Smooth muscle cell (in vitro differentiated cells): ENCODE results near the gene TDRD1. TPM values are rescaled to one million over a fixed set of nuclear protein-coding genes. Genes with fewer than 3 reads are reported as not detected.

Source experiments
- DNase-seq: peaks from one replicate; lab custom pipeline; 2025; ENCODE audit not compliant: unreplicated experiment; lab: John Stamatoyannopoulos, UW
- H2AFZ ChIP-seq: fragments of 200-600 bp; sonication (generic); 2 replicates; pipeline ENCODE4 v1.6.0; 2016; ENCODE audit warnings: antibody characterized with exemption, low read depth, mild to moderate bottlenecking
- H3F3A ChIP-seq: fragments of 200-600 bp; sonication (generic); 2 replicates; pipeline ENCODE4 v1.6.0; 2017; ENCODE audit warnings: antibody characterized with exemption, low read depth
- H3K27ac ChIP-seq: fragments of 200-600 bp; sonication (generic); 2 replicates; pipeline ENCODE4 v1.5.1; 2016; ENCODE audit warnings: low read depth, mild to moderate bottlenecking
- H3K27me3 ChIP-seq: fragments of 200-600 bp; sonication (generic); 2 replicates; pipeline ENCODE4 v1.6.1; 2016; ENCODE audit warnings: low read depth, mild to moderate bottlenecking
- H3K36me3 ChIP-seq: fragments of 200-600 bp; sonication (generic); 2 replicates; pipeline ENCODE4 v1.5.1; 2016; ENCODE audit warnings: low read depth
- H3K4me1 ChIP-seq: fragments of 200-600 bp; sonication (generic); 2 replicates; pipeline ENCODE4 v1.5.1; 2016; ENCODE audit warnings: low read depth
- H3K4me2 ChIP-seq: fragments of 200-600 bp; sonication (generic); 2 replicates; pipeline ENCODE4 v1.6.0; 2016; ENCODE audit warnings: mild to moderate bottlenecking
- H3K4me3 ChIP-seq: fragments of 200-600 bp; sonication (generic); 2 replicates; pipeline ENCODE4 v1.5.1; 2016; ENCODE audit warnings: mild to moderate bottlenecking
- H3K79me2 ChIP-seq: fragments of 200-600 bp; sonication (generic); 2 replicates; pipeline ENCODE4 v1.6.0; 2016; ENCODE audit warnings: low read depth, mild to moderate bottlenecking
- H3K9ac ChIP-seq: fragments of 200-600 bp; sonication (generic); 2 replicates; pipeline ENCODE4 v1.6.0; 2016; ENCODE audit warnings: low read depth
- H3K9me3 ChIP-seq: fragments of 200-600 bp; sonication (generic); replicated peaks from 2 replicates; pipeline ENCODE4 v1.5.1; 2016; ENCODE audit warnings: low read depth
- H4K20me1 ChIP-seq: fragments of 200-600 bp; sonication (generic); 2 replicates; pipeline ENCODE4 v1.6.0; 2016; ENCODE audit warnings: low read depth
- WGBS: methylation state at CpG from one replicate; pipeline ENCODE4 v1.1.7; 2016; ENCODE audit warnings: low lambda C conversion rate; 5-methylcytosine and 5-hydroxymethylcytosine counted together
- polyA plus RNA-seq: library from polyadenylated mRNA; unstranded; fragments of >200 nt; fragmentation: Nextera tagmentation; extraction: Ambion mirVana; gene quantifications from 2 replicates; pipeline ENCODE4 v1.2.1, GENCODE V29; 2016
- total RNA-seq: library from RNA; depleted of rRNA; stranded (reverse); fragments of >200 nt; gene quantifications from 2 replicates; pipeline ENCODE4 v1.2.3, GENCODE V29; 2014
- TF ChIP-seq, protein P1 (sequence below): fragments of 200-600 bp; sonication (generic); IDR thresholded peaks from 2 replicates; pipeline ENCODE4 v1.5.1; 2017; ENCODE audit warnings: borderline replicate concordance, mild to moderate bottlenecking, antibody characterized with exemption; ENCODE audit not compliant: insufficient read depth, poor library complexity, severe bottlenecking

TDRD1 gene
- total and polyA plus RNA-seq, 2 experiments from 2014 or later = not detected

DNA sequence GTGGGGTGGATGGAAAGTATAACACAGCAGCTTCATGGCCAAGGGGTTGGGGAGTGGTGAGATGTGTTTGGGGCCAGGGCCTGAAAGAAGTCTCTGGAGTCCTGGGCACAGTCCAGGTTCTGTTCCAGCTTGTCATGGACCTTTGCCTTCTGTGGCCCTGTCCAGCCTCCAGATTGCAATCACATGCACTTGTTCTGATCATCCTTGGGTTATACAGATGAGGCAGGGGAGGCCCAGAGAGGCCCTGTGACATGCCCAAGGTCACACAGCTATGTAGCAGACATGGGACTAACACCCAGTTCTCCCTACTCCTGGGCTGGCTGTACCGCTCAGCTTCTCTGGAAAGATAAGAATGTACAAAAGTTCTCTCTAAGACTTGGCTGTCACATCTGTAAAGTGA, 71.6 kb downstream of the TDRD1 start:
- 69% methylated on average over 1 of the region's 1 CpG for WGBS
- Histone ChIP-seq H3K4me1 (no peaks in the 10 kb centered on the region), H3K36me3 (no peaks in the 10 kb centered on the region), H3K79me2 (no peaks in the 10 kb centered on the region), H3K4me2 (no peak overlapping the region), H3K4me3 (no peak overlapping the region), H2AFZ (no peak overlapping the region), H4K20me1 (no peaks in the 10 kb centered on the region), H3K9me3 (no peaks in the 10 kb centered on the region), H3K9ac (no peak overlapping the region), H3K27ac (no peak overlapping the region), H3F3A (no peaks in the 10 kb centered on the region), H3K27me3 (no peaks in the 10 kb centered on the region)
- no peak for DNase-seq
- TF ChIP-seq, protein P1, sequence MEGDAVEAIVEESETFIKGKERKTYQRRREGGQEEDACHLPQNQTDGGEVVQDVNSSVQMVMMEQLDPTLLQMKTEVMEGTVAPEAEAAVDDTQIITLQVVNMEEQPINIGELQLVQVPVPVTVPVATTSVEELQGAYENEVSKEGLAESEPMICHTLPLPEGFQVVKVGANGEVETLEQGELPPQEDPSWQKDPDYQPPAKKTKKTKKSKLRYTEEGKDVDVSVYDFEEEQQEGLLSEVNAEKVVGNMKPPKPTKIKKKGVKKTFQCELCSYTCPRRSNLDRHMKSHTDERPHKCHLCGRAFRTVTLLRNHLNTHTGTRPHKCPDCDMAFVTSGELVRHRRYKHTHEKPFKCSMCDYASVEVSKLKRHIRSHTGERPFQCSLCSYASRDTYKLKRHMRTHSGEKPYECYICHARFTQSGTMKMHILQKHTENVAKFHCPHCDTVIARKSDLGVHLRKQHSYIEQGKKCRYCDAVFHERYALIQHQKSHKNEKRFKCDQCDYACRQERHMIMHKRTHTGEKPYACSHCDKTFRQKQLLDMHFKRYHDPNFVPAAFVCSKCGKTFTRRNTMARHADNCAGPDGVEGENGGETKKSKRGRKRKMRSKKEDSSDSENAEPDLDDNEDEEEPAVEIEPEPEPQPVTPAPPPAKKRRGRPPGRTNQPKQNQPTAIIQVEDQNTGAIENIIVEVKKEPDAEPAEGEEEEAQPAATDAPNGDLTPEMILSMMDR = no peak

GRCh38 chr10:114252092-114252491, 72.9 kb downstream of the TDRD1 start:
- H3K4me1 ChIP-seq = no peaks in the 10 kb centered on the region
- TF ChIP-seq, protein P1 = no peak
- H2AFZ ChIP-seq = no peak overlapping the region

DNA sequence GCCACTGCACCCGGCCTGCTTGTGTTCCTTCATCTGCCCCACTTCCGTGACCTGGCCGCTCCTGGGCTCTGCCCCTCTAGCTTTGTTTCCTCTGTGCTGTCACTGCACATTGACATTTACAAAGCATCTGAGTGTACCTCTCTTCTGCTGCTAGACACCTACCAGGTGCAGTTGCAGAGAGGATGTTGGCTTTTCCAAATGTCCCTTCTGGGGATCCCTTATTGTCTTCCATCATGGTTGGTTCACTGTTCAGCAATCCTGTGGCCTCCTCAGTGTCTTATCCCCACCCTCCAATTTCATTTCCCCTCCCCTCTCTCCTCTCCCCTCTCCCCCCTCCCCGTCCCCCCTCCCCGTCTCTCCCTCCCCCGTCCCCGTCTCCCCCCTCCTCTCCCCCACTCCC, 73.7 kb downstream of the TDRD1 start:
- H2AFZ ChIP-seq = no peak overlapping the region
- TF ChIP-seq, protein P1 = no peak
- H3K4me1 ChIP-seq = peaks cover under 1% of the 10 kb centered on the region
- no peak for DNase-seq
- no peak overlapping the region for H3K9ac ChIP-seq
- peaks cover 7% of the 10 kb centered on the region for H3F3A ChIP-seq
- no peaks in the 10 kb centered on the region for H3K27me3 ChIP-seq
- H3K27ac ChIP-seq = no peak overlapping the region
- WGBS = 100% methylated on average over 3 of the region's 7 CpGs
- no peak overlapping the region for H3K4me3 ChIP-seq
- no peaks in the 10 kb centered on the region for H3K79me2 ChIP-seq
- no peaks in the 10 kb centered on the region for H4K20me1 ChIP-seq
- no peaks in the 10 kb centered on the region for H3K36me3 ChIP-seq
- H3K9me3 ChIP-seq = no peaks in the 10 kb centered on the region
- H3K4me2 ChIP-seq = no peak overlapping the region

More at GRCh38 chr10:114252092-114252491, 72.9 kb downstream of the TDRD1 start:
- DNase-seq = no peak
- H3K4me3 ChIP-seq = no peak overlapping the region
- no peak overlapping the region for H3K9ac ChIP-seq
- 94% methylated on average over 5 of the region's 5 CpGs for WGBS
- no peak overlapping the region for H3K4me2 ChIP-seq
- H3K79me2 ChIP-seq = no peaks in the 10 kb centered on the region
- no peak overlapping the region for H3K27ac ChIP-seq
- H3K27me3 ChIP-seq = no peaks in the 10 kb centered on the region
- H3K9me3 ChIP-seq = no peaks in the 10 kb centered on the region
- H4K20me1 ChIP-seq = no peaks in the 10 kb centered on the region
- H3F3A ChIP-seq = peaks cover under 1% of the 10 kb centered on the region
- no peaks in the 10 kb centered on the region for H3K36me3 ChIP-seq

GRCh38 chr10:114255227-114255626, 76.1 kb downstream of the TDRD1 start:
- H3K36me3 ChIP-seq = no peaks in the 10 kb centered on the region
- no peaks in the 10 kb centered on the region for H3K79me2 ChIP-seq
- no peak overlapping the region for H3K4me2 ChIP-seq
- H3K4me1 ChIP-seq = peaks cover 10% of the 10 kb centered on the region
- peaks cover 17% of the 10 kb centered on the region for H3F3A ChIP-seq
- no peaks in the 10 kb centered on the region for H3K27me3 ChIP-seq
- no peak overlapping the region for H2AFZ ChIP-seq
- WGBS = 100% methylated on average over 1 of the region's 1 CpG
- TF ChIP-seq, protein P1 = no peak
- H3K27ac ChIP-seq = no peak overlapping the region
- no peaks in the 10 kb centered on the region for H4K20me1 ChIP-seq
- H3K4me3 ChIP-seq = no peak overlapping the region
- DNase-seq = no peak
- H3K9me3 ChIP-seq = no peaks in the 10 kb centered on the region
- no peak overlapping the region for H3K9ac ChIP-seq
